ENCODE measurements around the gene MAPRE2.

The MAPRE2 gene

GRCh38 chr18:35178260-35178659, 137.0 kb downstream of the MAPRE2 start:
- TF ChIP-seq CTCF (IDR thresholded peaks at IDR 0.05; ENCODE audit: low read length, missing control alignments), result no peak
- peak; percentile 28 for DNase-seq (ENCODE audit: low read depth)
- no peak overlapping the region for H3K4me3 ChIP-seq (replicated peaks; ENCODE audit: low read depth, low read length)

GRCh38 chr18:35179906-35180305, 138.7 kb downstream of the MAPRE2 start:
- H3K4me3 ChIP-seq (replicated peaks; ENCODE audit: low read depth, low read length), result no peak overlapping the region
- no peak for DNase-seq (ENCODE audit: low read depth)
- no peak for TF ChIP-seq CTCF (IDR thresholded peaks at IDR 0.05; ENCODE audit: low read length, missing control alignments)

GRCh38 chr18:35180455-35180854, 139.2 kb downstream of the MAPRE2 start:
- no peak overlapping the region for H3K4me3 ChIP-seq (replicated peaks; ENCODE audit: low read depth, low read length)
- no peak for TF ChIP-seq CTCF (IDR thresholded peaks at IDR 0.05; ENCODE audit: low read length, missing control alignments)
- no peak for DNase-seq (ENCODE audit: low read depth)

GRCh38 chr18:35182151-35182550, 140.9 kb downstream of the MAPRE2 start:
- no peak for DNase-seq (ENCODE audit: low read depth)
- TF ChIP-seq CTCF (IDR thresholded peaks at IDR 0.05; ENCODE audit: low read length, missing control alignments), result no peak
- H3K4me3 ChIP-seq (replicated peaks; ENCODE audit: low read depth, low read length), result no peak overlapping the region

- H3K4me3 ChIP-seq (replicated peaks; ENCODE audit: low read depth, low read length), result no peak overlapping the region
- no peak for TF ChIP-seq CTCF (IDR thresholded peaks at IDR 0.05; ENCODE audit: low read length, missing control alignments)
- no peak for DNase-seq (ENCODE audit: low read depth)
Observed at GRCh38 chr18:35183886-35184285, 142.7 kb downstream of the MAPRE2 start.

GRCh38 chr18:35185771-35186170, 144.6 kb downstream of the MAPRE2 start:
- DNase-seq (ENCODE audit: low read depth), result peak; percentile 11
- TF ChIP-seq CTCF (IDR thresholded peaks at IDR 0.05; ENCODE audit: low read length, missing control alignments), result no peak
- no peak overlapping the region for H3K4me3 ChIP-seq (replicated peaks; ENCODE audit: low read depth, low read length)

GRCh38 chr18:35186291-35187034, 145.2 kb downstream of the MAPRE2 start:
- DNase-seq (ENCODE audit: low read depth), result no peak
- H3K4me3 ChIP-seq (replicated peaks; ENCODE audit: low read depth, low read length), result no peak overlapping the region
- no peak for TF ChIP-seq CTCF (IDR thresholded peaks at IDR 0.05; ENCODE audit: low read length, missing control alignments)
